Astrocyte of the cerebellum (primary cell): ENCODE measurements around the gene ZNF547.

ENCODE experiments used
- DNase-seq: peaks from one replicate; pipeline ENCODE4 v3.0.0-alpha.2; 2011; ENCODE audit warnings: low read depth
- H3K4me3 ChIP-seq: 2 replicates; pipeline ENCODE4 v1.5.1; 2011; ENCODE audit warnings: mild to moderate bottlenecking, low read depth, low read length, moderate library complexity
- CTCF ChIP-seq: IDR thresholded peaks from 2 replicates; pipeline ENCODE4 v1.5.1; 2012; ENCODE audit warnings: low read length, low read depth, moderate library complexity, mild to moderate bottlenecking; ENCODE audit errors: missing control alignments
- in situ Hi-C: cut with HindIII; loops from 2 replicates; pipeline ENCODE4 v1.10.0; 2017; ENCODE audit warnings: low sequenced_read_pairs

ZNF547 gene

GRCh38 chr19:57403737-57404563 is 40.6 kb downstream of the ZNF547 start:
- H3K4me3 ChIP-seq: no peak overlapping the region
- TF ChIP-seq CTCF: no peak
- in situ Hi-C loops: no loop called here
- DNase-seq: no peak

GRCh38 chr19:57406516-57407123 is 43.3 kb downstream of the ZNF547 start:
- peak; percentile 61 for TF ChIP-seq CTCF
- no peak overlapping the region for H3K4me3 ChIP-seq
- DNase-seq: no peak
- in situ Hi-C loops: no loop called here

DNA sequence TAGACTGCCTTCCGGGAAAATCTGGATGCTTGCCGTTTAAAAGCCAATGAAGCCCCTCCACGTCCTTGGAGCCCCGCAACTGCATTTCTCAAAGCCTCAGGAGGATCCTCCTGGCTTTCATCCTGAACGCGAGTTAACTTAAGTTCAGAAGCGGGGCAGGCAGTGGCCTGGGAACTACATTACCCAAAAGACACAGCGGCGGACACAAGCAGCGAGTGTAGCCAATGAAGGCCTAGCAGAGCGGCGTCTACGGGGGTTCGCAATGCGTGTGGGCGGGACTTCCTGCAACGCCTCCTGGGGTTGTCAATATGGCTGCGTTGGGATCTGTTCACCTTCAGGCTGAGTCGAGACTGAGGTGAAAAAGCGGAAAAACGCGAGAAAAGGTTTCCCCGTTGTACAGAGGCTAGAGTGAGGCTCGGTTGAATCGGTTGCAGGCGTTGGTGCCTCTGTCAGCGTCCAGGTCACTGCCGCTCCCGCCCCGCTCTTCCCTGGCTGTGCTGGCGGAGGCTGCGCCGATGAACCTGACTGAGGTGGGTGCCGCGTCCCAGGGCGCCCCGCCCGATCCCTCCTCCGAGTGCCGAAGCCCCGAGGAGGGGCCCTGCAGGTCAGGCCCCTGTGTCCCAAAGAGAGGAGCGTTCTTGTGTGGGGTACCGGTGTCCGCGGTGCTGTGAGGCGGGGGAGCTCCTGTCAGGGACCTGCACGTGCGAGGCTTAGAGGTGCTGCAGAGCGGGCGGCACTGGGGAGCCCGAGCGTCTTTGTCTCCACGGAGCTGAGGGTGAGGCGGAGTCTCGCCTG is 47.7 kb downstream of the ZNF547 start, which contains the start of gene ZNF17:
TSS of gene ZNF17 (plus strand) at position 285 of the 795 bp plus-strand sequence. CDS start 2,455 bp downstream, outside the sequence.
- no peak for TF ChIP-seq CTCF
- H3K4me3 ChIP-seq: peak within 1 kb of the TSS; percentile 97
- in situ Hi-C loops: no loop called here
- peak; percentile 87 for DNase-seq

GRCh38 chr19:57419439-57419838 is 56.1 kb downstream of the ZNF547 start:
- TF ChIP-seq CTCF: no peak
- no peak overlapping the region for H3K4me3 ChIP-seq
- in situ Hi-C loops: loop anchor here (5.0 kb wide), 1 partner anchor 37 kb away; no protein-coding TSS in a partner anchor
- no peak for DNase-seq

GRCh38 chr19:57421037-57421436 is 57.7 kb downstream of the ZNF547 start:
- in situ Hi-C loops: no loop called here
- no peak for DNase-seq
- no peak overlapping the region for H3K4me3 ChIP-seq
- TF ChIP-seq CTCF: no peak
